Activated naive CD8-positive, alpha-beta T cell treated with anti-CD3 and anti-CD28 coated beads for 36 hours (primary cell): Measurements from ENCODE around the gene BTRC. TPM values are rescaled to one million over a fixed set of nuclear protein-coding genes. Genes with fewer than 3 reads are reported as not detected.

ENCODE experiments used
- DNase-seq: peaks from one replicate; pipeline ENCODE4 v3.0.0; 2021
- H3K27ac Mint-ChIP-seq: one replicate; pipeline ENCODE4 v1.8.0; 2022; ENCODE audit warnings: mild to moderate bottlenecking, moderate library complexity, mixed read lengths
- H3K27me3 Mint-ChIP-seq: one replicate; pipeline ENCODE4 v1.8.0; 2022; ENCODE audit warnings: mild to moderate bottlenecking, mixed read lengths
- H3K36me3 Mint-ChIP-seq: one replicate; pipeline ENCODE4 v1.8.0; 2021; ENCODE audit warnings: mild to moderate bottlenecking, mixed read lengths
- H3K4me1 Mint-ChIP-seq: one replicate; pipeline ENCODE4 v1.8.0; 2021; ENCODE audit warnings: mixed read lengths
- H3K4me3 Mint-ChIP-seq: one replicate; pipeline ENCODE4 v1.8.0; 2022; ENCODE audit warnings: mild to moderate bottlenecking, moderate library complexity, mixed read lengths
- H3K9me3 Mint-ChIP-seq: one replicate; pipeline ENCODE4 v1.8.0; 2022; ENCODE audit warnings: mixed read lengths
- total RNA-seq, 2 experiments: library from RNA; stranded (reverse); gene quantifications; one replicate each; pipeline ENCODE4 v1.2.3, GENCODE V29; 2021

Gene BTRC
- total RNA-seq, 2 experiments from 2014 or later: 14.0 to 14.3 TPM

DNA sequence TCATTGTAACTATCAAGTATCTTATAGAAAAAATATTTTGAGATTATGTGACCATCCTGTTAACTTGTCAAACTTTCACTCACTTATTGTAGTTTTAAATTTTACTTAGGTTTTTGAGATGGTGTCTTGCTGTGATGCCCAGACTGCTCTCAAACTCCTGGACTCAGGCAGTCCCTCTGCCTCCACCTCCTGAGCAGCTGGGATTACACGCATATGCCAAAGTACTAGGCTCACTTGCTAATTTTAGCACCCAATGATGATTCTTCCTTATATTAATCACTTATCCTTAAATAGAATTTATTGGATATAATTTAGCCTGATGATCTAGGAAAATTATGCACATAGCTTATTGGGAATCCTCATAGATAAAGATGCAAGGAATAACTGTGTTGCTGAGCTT is 104.9 kb downstream of the BTRC start:
- no peak for DNase-seq
- no peak overlapping the region for H3K27ac Mint-ChIP-seq
- H3K4me3 Mint-ChIP-seq: no peak overlapping the region
- no peaks in the 10 kb centered on the region for H3K27me3 Mint-ChIP-seq
- H3K9me3 Mint-ChIP-seq: no peaks in the 10 kb centered on the region
- H3K4me1 Mint-ChIP-seq: peaks cover 10% of the 10 kb centered on the region
- no peaks in the 10 kb centered on the region for H3K36me3 Mint-ChIP-seq

DNA sequence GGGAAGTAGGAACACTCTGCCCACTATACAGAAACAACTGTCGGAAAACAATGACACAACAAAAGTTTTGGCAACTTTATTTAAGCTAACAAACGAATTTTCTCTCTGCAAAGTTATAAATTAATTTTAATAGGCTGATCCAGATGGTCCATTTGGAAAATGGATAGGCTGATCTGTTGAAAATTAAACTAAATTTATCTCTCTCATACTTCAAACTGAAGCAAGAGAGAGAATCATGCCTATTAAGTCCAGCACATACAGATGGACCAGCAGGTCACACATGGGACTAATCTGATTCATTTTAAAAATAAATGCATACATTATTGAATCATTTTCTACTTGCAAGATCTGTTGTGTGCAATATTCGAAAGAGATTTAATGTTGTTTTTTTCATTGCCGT is 110.1 kb downstream of the BTRC start:
- Mint-ChIP-seq H3K4me3 (no peak overlapping the region), H3K4me1 (peaks cover 7% of the 10 kb centered on the region), H3K9me3 (no peaks in the 10 kb centered on the region), H3K36me3 (no peaks in the 10 kb centered on the region), H3K27ac (no peak overlapping the region), H3K27me3 (no peaks in the 10 kb centered on the region)
- no peak for DNase-seq

DNA sequence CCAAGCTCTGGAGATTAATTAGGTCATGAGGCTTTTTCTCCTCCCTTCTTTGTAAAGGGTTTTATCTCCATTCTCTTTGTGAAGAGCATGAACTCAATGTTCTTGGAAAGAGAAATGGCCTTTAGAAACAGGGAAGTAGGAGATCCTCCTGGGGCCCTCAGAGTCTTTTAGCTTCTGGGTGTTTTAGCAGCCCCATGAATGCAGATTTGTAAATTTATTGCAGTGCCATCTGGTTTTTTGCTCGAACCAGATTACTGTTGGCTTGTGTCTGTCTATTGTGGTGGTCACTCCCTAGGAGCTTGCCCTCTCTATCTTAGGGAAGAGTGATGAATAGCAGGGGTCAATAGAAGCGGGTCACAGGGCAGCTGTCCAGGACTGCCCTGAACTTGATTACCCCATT is 110.6 kb downstream of the BTRC start:
- Mint-ChIP-seq H3K4me3 (no peak overlapping the region), H3K4me1 (peaks cover 7% of the 10 kb centered on the region), H3K27ac (no peak overlapping the region), H3K27me3 (no peaks in the 10 kb centered on the region), H3K36me3 (no peaks in the 10 kb centered on the region), H3K9me3 (no peaks in the 10 kb centered on the region)
- DNase-seq: no peak

DNA sequence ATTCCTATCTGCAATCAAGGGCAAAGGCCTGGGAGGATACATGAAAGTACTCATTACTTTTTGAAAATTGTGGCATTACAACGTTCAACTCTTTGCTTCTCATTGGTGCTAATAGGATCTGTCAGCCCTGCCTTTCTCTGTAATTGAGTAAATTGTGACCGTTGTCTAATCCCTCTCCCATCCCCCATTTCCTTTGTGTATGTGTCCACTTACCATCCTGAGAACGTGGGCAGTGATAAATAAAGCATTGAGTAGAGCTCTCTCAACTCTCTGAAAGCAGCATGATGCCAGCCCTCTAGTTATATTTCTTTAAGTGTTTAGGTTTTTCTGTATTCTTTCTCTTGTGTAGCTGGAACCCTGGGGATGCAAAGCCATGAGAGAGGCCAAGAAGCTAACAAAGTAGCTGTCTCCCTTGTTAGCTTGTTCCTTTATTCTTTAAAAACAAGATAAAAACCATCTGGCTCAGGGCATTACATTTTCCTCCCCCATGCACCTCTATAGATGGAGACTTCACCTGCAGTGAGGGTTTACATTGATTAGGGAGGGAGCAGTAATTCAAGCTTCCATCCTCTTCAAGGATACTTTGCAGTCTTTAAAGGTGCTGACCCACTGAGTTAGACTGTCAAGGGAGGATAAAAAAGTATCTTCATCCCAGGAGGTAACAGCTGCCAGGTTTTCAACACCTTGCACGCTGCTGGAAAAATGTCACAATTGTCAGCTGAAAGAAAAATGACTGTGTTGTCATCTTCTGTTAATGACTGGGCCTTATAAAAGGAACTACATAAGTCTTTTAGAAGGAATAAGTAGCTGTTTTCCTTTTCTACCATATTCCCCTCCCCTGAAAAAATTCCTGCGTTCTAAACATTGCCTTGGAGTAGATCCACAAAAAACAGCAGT is 112.3 kb downstream of the BTRC start:
- H3K4me3 Mint-ChIP-seq: no peak overlapping the region
- no peaks in the 10 kb centered on the region for H3K27me3 Mint-ChIP-seq
- peaks cover 7% of the 10 kb centered on the region for H3K4me1 Mint-ChIP-seq
- no peaks in the 10 kb centered on the region for H3K36me3 Mint-ChIP-seq
- no peak overlapping the region for H3K27ac Mint-ChIP-seq
- H3K9me3 Mint-ChIP-seq: no peaks in the 10 kb centered on the region
- DNase-seq: no peak

DNA sequence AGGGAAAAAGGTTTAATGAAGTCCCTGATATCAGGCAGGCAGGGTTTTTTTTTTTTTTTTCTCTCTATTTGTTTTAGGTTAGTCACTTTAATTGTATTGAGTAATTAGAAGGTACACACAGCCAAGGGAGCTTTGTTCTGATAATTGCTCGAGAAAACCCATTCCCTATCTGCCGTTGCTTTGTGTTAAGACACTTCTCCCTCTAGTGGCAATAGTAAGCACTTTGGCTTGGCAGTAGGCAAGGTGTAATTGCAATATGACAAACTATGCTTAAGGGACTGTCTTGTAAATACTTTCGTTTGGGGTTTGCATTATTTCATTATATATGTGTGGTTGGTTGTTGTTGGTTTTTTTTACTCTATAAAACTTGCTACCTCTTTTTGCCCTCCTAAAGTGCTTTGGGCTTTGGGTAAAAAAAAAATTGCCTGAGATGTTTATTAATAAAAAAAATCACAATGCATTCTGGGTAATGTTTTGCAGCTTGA is 113.4 kb downstream of the BTRC start:
- peaks cover 7% of the 10 kb centered on the region for H3K4me1 Mint-ChIP-seq
- H3K4me3 Mint-ChIP-seq: no peak overlapping the region
- no peaks in the 10 kb centered on the region for H3K9me3 Mint-ChIP-seq
- H3K27me3 Mint-ChIP-seq: no peaks in the 10 kb centered on the region
- no peak overlapping the region for H3K27ac Mint-ChIP-seq
- DNase-seq: peak; percentile 11
- no peaks in the 10 kb centered on the region for H3K36me3 Mint-ChIP-seq

DNA sequence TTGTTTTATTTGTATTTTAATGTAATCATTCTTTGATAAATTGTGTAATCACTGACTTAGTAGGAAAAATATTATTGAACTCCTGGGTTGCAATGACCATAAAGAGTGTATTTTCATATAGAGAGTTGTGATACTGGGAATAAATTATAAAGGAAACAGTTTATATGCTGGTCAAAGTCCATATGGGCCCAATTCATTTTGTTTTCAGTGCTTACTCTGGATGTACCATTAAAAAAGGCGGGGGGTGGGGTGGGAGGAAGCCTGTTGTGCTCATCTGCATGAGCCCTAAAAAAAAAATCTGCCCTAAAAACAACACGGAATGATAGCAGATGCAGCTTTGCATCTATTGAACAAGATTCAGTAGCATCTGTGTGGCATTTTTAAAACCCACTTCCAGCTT is 114.2 kb downstream of the BTRC start:
- H3K4me1 Mint-ChIP-seq: peaks cover 7% of the 10 kb centered on the region

DNA sequence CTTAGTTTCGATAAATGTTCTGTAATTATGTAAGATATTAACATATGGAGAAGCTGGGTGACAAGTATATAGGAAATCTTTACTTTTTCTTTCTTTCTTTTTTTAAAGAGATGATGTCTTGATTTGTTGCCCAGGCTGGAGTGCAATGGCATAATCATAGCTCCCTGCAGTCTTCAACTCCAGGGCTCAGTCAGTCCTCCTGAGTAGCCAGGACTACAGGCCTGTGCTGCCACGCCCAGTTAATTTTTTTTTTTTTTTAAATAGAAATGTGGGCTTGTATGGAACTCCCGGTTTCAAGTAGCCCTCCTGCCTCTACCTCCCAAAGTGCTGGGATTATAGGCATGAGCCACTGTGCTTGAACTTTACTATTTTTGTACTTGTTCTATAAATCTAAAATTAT is 122.4 kb downstream of the BTRC start:
- Mint-ChIP-seq H3K9me3 (no peaks in the 10 kb centered on the region), H3K4me3 (no peak overlapping the region), H3K27ac (no peak overlapping the region), H3K36me3 (peaks cover 3% of the 10 kb centered on the region), H3K4me1 (peaks cover 2% of the 10 kb centered on the region), H3K27me3 (no peaks in the 10 kb centered on the region)
- DNase-seq: no peak

More for the DNA sequence above, 114.2 kb downstream of the BTRC start:
- H3K4me3 Mint-ChIP-seq: no peak overlapping the region
- no peak overlapping the region for H3K27ac Mint-ChIP-seq
- no peaks in the 10 kb centered on the region for H3K9me3 Mint-ChIP-seq
- no peak for DNase-seq
- no peaks in the 10 kb centered on the region for H3K36me3 Mint-ChIP-seq
- H3K27me3 Mint-ChIP-seq: no peaks in the 10 kb centered on the region

DNA sequence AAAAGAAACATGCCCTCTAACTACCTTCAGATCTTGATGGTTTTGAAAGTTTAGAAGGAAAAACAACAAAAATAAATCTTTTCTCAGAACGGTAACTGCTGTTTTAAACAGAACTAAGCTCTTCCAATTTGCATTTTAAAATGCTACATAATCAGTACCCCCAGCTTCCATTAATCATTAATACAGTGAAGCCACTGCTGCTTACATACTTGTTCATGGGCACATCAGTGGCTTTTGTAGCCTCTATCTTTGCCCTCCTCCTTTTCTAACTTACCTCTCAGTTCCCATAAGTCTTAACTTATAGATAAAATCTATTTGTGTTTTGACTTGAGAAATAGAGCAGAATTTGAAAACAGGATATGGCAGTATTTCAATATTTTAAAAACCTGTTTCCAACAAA is 125.0 kb downstream of the BTRC start:
- H3K27me3 Mint-ChIP-seq: no peaks in the 10 kb centered on the region
- H3K36me3 Mint-ChIP-seq: peaks cover 15% of the 10 kb centered on the region
- no peak for DNase-seq
- H3K9me3 Mint-ChIP-seq: no peaks in the 10 kb centered on the region
- no peak overlapping the region for H3K4me3 Mint-ChIP-seq
- no peak overlapping the region for H3K27ac Mint-ChIP-seq
- peaks cover 2% of the 10 kb centered on the region for H3K4me1 Mint-ChIP-seq

DNA sequence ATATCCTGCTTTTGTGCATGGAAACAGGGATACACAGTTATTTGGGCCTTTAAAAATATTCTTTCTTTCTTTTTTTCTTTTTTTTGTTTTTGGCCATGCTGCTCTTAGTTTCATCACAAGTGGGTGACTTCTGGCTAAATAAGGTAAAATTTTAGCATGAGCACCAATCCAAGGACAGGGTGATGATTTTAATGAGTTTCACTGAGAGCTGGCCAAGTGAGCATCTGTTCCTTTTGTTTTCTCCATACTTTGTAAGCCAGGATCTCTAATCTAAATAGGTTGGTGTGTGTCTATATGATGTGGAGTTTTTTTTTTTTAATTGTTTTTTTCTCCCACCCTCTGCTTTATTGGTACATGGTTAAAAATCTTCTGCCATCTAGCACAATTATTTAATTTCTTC is 127.3 kb downstream of the BTRC start:
- Mint-ChIP-seq H3K9me3 (no peaks in the 10 kb centered on the region), H3K27ac (no peak overlapping the region), H3K4me3 (no peak overlapping the region), H3K4me1 (no peaks in the 10 kb centered on the region), H3K36me3 (peaks cover 15% of the 10 kb centered on the region), H3K27me3 (no peaks in the 10 kb centered on the region)
- DNase-seq: no peak

DNA sequence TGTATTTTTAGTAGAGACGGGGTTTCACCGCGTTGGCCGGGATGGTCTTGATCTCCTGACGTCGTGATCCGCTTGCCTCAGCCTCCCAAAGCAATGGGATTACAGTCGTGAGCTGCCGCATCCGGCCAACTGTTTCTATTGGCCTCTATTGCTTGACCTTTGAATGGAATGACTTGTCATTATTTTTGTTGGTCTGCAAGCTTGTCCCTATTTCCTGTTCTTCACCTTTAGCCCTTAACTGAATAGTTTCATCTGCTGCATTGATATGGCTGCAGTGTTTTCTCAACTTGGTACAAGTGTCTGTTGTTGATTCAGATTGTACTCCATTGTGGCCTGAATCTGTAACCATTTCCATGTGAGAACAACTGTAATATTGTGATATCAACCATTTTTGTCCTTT is 128.6 kb downstream of the BTRC start:
- no peak overlapping the region for H3K4me3 Mint-ChIP-seq
- peaks cover 15% of the 10 kb centered on the region for H3K36me3 Mint-ChIP-seq
- H3K27ac Mint-ChIP-seq: no peak overlapping the region
- no peak for DNase-seq
- no peaks in the 10 kb centered on the region for H3K4me1 Mint-ChIP-seq
- H3K9me3 Mint-ChIP-seq: no peaks in the 10 kb centered on the region
- no peaks in the 10 kb centered on the region for H3K27me3 Mint-ChIP-seq

DNA sequence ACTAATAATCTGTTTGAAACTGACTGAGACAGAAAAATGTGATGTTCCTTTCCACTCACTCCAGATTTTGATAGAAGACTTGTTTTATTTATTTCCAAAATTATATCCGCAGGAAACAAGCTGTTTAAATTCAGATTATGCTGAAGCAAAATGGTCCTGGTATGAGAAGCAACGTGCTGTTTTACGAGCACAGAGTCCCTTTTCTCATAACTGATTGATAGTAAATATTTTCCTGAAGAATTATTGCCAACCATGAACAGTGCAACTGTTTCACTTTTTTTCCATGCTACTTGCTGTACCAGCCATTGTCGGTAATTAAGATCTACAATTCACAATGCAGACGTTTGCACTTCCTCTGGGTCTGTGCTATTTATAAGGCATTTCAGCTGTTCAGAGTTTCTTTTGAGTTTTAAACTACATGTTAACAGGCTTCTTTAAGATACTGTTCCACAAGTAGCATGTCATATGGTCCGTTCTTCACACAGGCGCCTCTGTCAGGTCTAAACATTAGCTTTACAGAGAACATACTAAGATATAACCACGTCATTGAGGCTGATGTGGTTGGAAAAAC is 130.3 kb downstream of the BTRC start:
- H3K4me1 Mint-ChIP-seq: no peaks in the 10 kb centered on the region
- no peak overlapping the region for H3K4me3 Mint-ChIP-seq
- H3K36me3 Mint-ChIP-seq: peaks cover 15% of the 10 kb centered on the region
- H3K9me3 Mint-ChIP-seq: no peaks in the 10 kb centered on the region
- H3K27me3 Mint-ChIP-seq: no peaks in the 10 kb centered on the region
- H3K27ac Mint-ChIP-seq: no peak overlapping the region
- DNase-seq: no peak

DNA sequence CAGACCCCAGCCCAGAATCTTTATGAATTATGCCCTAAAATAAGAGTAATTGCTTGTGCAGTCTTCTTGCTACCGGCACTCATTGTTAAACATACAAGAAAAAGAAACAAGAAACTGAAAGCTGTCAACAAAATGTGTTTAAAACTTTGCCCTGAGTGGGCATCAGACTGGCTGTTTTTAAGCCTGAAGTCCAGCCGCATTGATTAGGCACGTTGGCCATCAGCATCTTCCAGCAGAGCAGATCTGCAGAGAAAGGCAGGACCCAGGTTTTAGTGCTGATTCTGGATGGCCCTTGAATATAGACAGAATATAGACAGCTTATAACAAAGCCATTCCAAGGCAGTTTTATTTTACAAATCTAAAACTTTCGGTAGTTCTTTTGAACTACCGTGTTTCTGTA is 131.2 kb downstream of the BTRC start:
- no peaks in the 10 kb centered on the region for H3K9me3 Mint-ChIP-seq

DNA sequence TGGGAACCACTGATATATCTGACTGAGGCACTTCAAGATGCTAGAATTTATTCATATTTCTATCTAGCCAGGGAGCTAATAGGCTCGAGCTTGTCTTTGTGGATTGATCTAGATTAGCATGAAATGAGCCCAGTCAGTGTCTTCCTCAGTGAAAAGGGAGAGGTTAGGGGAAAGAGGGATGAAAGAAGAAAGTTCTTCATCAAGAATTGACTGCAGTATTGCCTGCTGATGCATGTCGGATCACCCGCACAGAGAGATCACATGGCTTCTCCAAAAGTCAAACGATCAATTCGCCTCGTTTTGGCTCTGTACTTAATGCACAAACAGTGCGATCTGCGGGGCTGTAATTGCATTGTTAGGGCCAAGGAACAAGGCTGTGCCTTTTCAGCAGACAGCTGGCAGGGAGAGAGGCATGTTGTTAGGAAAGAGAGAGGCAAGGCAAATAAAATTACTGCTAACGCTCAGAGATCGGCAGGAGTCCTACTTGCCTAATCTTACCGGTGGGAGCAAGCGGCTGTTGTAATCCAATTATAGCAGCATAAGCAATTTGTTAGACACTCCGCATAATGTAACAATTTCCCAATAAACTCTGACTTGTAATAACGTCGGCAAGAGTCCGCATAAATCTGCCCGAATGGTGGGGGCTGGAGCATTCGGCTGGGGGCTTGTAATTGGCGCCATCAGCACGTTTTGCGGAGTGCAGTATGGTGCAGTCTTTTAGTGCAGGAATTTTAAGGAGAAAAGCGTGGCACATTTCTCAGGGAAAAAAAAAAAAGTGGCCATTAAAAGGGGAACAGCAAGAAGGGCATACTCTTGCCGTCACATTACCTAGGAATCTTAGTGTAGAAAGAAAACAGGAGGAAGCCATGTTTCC is 132.0 kb downstream of the BTRC start:
- no peaks in the 10 kb centered on the region for H3K27me3 Mint-ChIP-seq
- no peaks in the 10 kb centered on the region for H3K9me3 Mint-ChIP-seq
- peaks cover 18% of the 10 kb centered on the region for H3K36me3 Mint-ChIP-seq
- no peak overlapping the region for H3K4me3 Mint-ChIP-seq
- no peak overlapping the region for H3K27ac Mint-ChIP-seq
- peaks cover 2% of the 10 kb centered on the region for H3K4me1 Mint-ChIP-seq
- DNase-seq: no peak

More for the DNA sequence above, 131.2 kb downstream of the BTRC start:
- no peak overlapping the region for H3K4me3 Mint-ChIP-seq
- no peak for DNase-seq
- peaks cover 1% of the 10 kb centered on the region for H3K4me1 Mint-ChIP-seq
- no peaks in the 10 kb centered on the region for H3K27me3 Mint-ChIP-seq
- peaks cover 17% of the 10 kb centered on the region for H3K36me3 Mint-ChIP-seq
- H3K27ac Mint-ChIP-seq: no peak overlapping the region

DNA sequence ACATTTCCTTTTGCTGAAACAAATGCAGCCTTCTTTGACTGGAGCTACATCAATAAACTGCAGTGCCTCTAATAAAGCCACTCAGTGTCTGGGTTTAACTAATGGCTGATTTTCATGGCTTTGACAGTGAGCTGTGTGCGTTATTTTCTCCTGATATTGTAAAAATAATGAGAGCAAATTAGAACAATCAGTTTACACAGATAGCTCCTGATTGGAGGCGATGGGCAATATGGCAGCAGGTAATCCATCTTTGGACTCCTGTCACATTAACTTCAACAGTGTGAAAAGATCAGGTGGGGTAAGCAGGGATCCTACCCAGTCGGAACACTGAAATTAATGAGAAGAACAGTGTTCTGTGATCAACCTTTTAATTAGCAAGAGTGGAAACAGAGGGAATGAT is 133.4 kb downstream of the BTRC start:
- peaks cover 11% of the 10 kb centered on the region for H3K36me3 Mint-ChIP-seq
- peaks cover 2% of the 10 kb centered on the region for H3K4me1 Mint-ChIP-seq
- H3K27ac Mint-ChIP-seq: no peak overlapping the region
- no peaks in the 10 kb centered on the region for H3K27me3 Mint-ChIP-seq
- H3K9me3 Mint-ChIP-seq: no peaks in the 10 kb centered on the region
- no peak for DNase-seq
- H3K4me3 Mint-ChIP-seq: no peak overlapping the region

DNA sequence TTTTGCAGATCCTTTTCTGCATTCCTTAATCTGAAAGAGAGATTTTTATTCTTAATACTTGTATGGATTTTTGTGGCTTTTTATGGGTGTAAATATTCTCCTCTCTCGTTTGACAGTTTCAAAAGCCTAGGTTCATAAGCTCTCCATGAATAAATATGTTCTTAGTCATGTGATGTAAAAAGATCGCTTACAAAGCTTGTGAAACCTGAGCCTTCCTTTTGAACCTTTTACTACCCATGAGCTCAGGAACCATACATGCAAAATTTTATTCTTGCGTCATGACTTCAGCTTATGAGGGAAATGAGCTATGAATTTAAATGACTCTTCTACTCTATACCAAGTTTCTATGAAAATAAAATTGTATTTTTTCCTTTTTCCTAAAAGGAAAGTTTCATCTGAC is 135.4 kb downstream of the BTRC start:
- DNase-seq: no peak
- Mint-ChIP-seq H3K4me1 (peaks cover 2% of the 10 kb centered on the region), H3K4me3 (no peak overlapping the region), H3K9me3 (no peaks in the 10 kb centered on the region), H3K27me3 (no peaks in the 10 kb centered on the region), H3K36me3 (peaks cover 3% of the 10 kb centered on the region), H3K27ac (no peak overlapping the region)
